GM12801 (cell line): ENCODE measurements around the gene EXOC3L4.

Experiments
- TF ChIP-seq, protein P1 (sequence below): IDR thresholded peaks from one replicate; pipeline ENCODE4 v1.5.1; 2011; ENCODE audit warnings: control low read depth; ENCODE audit not compliant: insufficient read length; ENCODE audit errors: extremely low read depth

The EXOC3L4 gene

DNA sequence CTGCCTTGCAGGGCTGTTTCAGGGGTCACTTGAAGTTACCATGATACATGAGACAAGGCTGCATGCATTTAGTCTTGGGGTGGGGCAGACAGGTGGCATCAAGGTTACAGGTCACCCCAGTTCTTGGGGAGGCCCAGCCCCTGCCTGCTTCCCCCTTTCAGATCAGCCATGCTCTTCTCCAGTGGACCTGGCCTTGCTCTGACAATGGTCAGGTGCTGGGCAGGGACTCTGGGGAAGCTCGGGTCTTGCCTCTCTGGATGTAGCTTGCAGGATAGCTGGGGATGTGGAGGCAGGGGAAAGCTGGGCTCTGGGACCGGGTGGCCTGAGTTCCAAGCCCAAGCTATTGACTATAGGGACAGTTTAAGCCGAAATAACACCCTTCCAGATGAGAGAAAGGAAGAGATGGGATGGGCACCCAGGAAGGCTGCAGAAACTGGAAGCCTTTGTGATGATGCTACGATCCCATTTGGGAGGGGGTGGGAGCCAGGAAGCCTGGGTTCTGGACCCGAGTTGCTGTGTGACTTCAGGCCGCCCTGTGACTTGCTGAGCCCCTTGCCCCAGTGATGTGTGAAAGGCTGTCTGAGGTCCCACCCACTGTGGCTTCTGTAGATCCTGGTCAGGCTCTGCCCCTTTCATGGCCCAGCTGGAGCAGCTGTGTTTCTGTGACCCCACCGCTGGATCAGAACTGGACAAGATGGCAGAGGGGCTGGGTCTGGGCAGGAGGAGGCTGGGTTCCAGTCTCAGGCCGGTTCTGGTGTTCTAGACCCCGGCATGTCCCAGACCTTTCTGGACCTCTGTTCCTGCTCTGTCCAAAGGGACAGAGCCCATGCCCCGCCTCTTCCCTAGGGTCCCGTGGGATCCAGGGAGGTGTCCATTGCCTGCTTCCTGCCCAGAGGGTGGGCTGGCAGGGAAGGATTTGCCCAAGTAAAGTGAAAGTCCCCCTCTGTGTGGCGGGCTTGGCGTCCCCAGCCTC, 30.9 kb downstream of the EXOC3L4 start:
- TF ChIP-seq, protein P1, sequence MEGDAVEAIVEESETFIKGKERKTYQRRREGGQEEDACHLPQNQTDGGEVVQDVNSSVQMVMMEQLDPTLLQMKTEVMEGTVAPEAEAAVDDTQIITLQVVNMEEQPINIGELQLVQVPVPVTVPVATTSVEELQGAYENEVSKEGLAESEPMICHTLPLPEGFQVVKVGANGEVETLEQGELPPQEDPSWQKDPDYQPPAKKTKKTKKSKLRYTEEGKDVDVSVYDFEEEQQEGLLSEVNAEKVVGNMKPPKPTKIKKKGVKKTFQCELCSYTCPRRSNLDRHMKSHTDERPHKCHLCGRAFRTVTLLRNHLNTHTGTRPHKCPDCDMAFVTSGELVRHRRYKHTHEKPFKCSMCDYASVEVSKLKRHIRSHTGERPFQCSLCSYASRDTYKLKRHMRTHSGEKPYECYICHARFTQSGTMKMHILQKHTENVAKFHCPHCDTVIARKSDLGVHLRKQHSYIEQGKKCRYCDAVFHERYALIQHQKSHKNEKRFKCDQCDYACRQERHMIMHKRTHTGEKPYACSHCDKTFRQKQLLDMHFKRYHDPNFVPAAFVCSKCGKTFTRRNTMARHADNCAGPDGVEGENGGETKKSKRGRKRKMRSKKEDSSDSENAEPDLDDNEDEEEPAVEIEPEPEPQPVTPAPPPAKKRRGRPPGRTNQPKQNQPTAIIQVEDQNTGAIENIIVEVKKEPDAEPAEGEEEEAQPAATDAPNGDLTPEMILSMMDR = no peak

DNA sequence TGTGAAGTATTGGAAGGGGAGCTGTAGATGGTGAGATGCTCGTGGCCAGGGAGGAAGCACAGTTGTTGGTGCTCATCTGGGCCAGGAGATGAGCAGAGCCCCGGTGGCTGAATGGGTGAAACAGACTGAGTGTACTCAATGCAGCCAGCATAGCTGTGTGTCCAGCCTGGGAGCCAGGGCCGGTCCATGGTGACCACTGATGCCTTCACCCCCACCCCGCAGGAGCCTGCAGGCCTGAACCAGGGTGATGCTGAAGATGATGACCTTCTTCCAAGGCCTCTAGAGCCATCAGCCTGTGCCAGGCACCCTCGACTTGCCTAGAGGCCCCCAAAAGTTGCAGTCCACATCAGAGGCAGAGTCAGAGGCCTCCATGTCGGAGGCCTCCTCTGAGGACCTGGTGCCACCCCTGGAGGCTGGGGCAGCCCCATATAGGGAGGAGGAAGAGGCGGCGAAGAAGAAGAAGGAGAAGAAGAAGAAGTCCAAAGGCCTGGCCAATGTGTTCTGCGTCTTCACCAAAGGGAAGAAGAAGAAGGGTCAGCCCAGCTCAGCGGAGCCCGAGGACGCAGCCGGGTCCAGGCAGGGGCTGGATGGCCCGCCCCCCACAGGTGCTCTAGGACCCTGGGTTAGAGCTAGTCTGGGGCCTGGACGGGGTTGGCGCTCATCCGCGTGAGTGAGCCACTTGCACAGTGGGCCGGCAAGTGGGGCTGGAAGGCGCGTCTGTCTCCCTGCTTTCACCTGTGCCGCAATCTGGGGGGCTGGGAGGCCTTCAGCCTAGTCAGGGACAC, 31.8 kb downstream of the EXOC3L4 start:
- TF ChIP-seq, protein P1 = no peak

DNA sequence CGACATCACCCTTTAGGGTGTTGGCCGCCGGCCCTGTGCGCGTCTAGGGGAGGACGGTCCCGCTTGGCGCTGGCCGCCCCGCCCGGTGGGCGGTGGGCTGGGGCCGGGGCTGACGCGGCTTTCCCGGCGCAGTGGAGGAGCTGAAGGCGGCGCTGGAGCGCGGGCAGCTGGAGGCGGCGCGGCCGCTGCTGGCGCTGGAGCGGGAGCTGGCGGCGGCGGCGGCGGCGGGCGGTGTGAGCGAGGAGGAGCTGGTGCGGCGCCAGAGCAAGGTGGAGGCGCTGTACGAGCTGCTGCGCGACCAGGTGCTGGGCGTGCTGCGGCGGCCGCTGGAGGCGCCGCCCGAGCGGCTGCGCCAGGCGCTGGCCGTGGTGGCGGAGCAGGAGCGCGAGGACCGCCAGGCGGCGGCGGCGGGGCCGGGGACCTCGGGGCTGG, 32.4 kb downstream of the EXOC3L4 start:
- TF ChIP-seq, protein P1 = no peak

DNA sequence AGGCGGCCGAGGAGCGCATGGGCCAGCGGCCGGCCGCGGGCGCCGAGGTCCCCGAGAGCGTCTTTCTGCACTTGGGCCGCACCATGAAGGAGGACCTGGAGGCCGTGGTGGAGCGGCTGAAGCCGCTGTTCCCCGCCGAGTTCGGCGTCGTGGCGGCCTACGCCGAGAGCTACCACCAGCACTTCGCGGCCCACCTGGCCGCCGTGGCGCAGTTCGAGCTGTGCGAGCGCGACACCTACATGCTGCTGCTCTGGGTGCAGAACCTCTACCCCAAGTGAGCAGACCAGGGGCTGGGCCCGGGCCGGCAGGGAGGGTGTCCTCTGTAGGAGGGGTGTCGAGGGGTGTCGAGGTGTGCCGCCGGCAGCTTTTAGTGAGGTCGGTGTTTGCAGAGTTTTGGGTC, 32.8 kb downstream of the EXOC3L4 start:
- TF ChIP-seq, protein P1 = no peak

DNA sequence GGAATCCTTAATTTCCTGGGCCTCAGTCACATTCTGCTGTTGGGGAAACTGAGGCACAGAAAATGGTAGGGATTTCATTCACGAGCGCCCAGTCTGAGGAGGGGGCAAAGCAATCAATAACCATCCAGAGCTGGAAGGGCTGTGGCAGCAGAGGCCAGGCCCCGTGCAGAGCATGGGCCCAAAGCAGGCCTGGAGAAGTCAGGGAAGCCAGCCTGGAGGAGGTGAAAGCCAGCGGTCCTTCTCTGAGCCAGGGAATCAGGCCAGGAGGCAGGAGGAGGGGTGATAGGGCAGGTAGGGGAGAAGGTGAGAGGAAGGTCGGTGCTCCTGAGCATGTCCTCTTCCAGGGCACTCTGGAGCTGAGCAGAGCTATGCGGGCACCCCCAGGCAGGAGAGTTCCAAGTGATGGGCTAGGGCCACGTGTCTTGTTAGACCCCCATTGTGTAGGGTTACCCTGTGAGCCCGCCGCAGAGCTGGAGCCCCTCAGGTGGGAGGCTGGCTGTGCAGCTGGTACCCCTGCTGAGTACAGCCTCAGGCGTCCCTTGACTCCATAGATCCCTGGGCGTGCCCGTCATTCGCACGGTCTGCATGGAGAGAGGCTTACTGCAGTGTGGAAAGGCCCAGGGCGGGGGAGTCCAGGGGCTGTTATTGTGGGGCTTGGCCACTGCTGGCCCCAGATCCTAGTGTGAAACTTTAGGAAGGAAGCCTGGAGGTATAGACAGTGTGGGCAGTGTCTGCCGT, 33.5 kb downstream of the EXOC3L4 start:
- TF ChIP-seq, protein P1 = no peak

DNA sequence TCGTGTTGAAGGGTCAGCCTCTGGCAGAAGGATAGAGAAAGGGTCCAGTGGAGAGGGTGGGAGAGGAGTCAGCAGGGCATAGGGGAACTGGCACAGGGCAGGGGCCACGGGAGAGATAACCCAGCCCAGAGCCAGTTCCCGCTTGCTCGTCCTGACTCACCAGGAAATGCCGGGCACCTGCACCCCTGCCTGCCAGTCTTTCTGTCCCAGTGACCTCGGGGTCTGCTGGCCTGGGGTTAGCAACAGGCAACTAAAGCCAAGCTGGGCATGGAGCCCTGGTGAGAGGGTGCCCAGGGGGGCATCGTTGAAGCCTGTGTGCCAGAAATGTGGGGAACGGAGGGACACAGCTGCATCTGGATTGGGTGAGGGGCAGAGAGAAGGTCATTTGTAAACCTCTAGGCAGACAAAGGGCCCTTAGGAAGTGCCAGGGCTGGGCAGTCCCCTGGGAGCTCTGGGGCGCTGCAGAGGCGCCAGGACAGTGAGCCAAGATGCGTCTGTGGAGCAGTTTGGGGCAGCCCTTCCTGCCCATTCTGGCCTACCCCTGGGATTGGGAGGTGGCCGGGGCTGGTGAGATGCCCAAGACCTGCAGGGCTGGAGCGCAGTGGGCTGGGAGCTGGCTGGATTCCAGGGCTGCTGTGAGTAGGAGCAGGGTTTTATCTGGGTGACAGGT, 34.2 kb downstream of the EXOC3L4 start:
- TF ChIP-seq, protein P1 = no peak
